HepG2 (cell line): Measurements from ENCODE around the gene GFER. TPM values are rescaled to one million over a fixed set of nuclear protein-coding genes. Genes with fewer than 3 reads are reported as not detected.
A peak's percentile ranks its signal among the peaks of the same experiment; 100 is the strongest.

Experiments used
- ATAC-seq: fragments of 200-7000 bp; cut with Tn5 transposase; 3 replicates; pipeline ENCODE4 v1.9.1; 2020; ENCODE audit warnings: mild to moderate bottlenecking, moderate library complexity
- BruUV-seq: library from RNA; stranded (reverse); fragments of 400-500 nt; replicated peaks from 2 replicates; lab custom pipeline; 2021; lab: Mats Ljungman, UMichigan
- CTCF ChIA-PET: fragments of 300-600 bp; formaldehyde crosslinking; extraction: SDS; loops from one replicate; lab custom pipeline; 2021; ENCODE audit warnings: low total read pairs, inconsistent platforms, low intra/inter-chr PET ratio; lab: Yijun Ruan, JAX
- POLR2A ChIA-PET: fragments of 350-600 bp; sonication (Branson Sonifier 250); formaldehyde crosslinking; loops from one replicate; lab custom pipeline; 2020; ENCODE audit warnings: antibody characterized with exemption, inconsistent platforms; lab: Yijun Ruan, JAX
- DNase-seq: peaks from one replicate; pipeline ENCODE4 v3.0.0-alpha.2; 2015; ENCODE audit warnings: low spot score
- FAIRE-seq: peaks from 3 replicates; lab custom pipeline; 2011; peaks lifted over from hg19 to GRCh38; lab: Jason Lieb, UNC
- H2AFZ ChIP-seq: one replicate; pipeline ENCODE4 v1.6.1; 2011; ENCODE audit warnings: low read length, inconsistent platforms
- H3K27ac ChIP-seq: fragments of 300-600 bp; 3 replicates; pipeline ENCODE4 v1.8.0; 2011; ENCODE audit warnings: mixed run types, mild to moderate bottlenecking, mixed read lengths, low read length, inconsistent platforms; ENCODE audit not compliant: insufficient read depth; ENCODE audit errors: extremely low read length
- H3K27me3 ChIP-seq, 2 experiments: fragments of 200-600 bp in 1 of 2; 2 replicates in 1 of 2; 3 replicates in 1 of 2; pipeline versions ENCODE4 v1.6.0 to v1.8.0; 2011; ENCODE audit warnings: low read length in 2 of 2, mild to moderate bottlenecking in 2 of 2, moderate library complexity in 2 of 2, inconsistent platforms in 1 of 2; ENCODE audit not compliant: insufficient read depth in 2 of 2, control insufficient read depth in 1 of 2
- H3K36me3 ChIP-seq, 2 experiments: fragments of 200-600 bp in 1 of 2; replicated peaks in 1 of 2; 2 replicates in 1 of 2; 3 replicates in 1 of 2; pipeline versions ENCODE4 v1.5.1 to v1.8.0; 2011; ENCODE audit warnings: low read length in 2 of 2, inconsistent platforms in 1 of 2; ENCODE audit not compliant: insufficient read depth in 2 of 2, control insufficient read depth in 1 of 2
- H3K4me1 ChIP-seq: 2 replicates; pipeline ENCODE4 v1.5.1; 2012; ENCODE audit warnings: low read length, inconsistent platforms; ENCODE audit not compliant: insufficient read depth
- H3K4me2 ChIP-seq: 2 replicates; pipeline ENCODE4 v1.6.0; 2011; ENCODE audit warnings: low read depth, low read length, inconsistent platforms
- H3K4me3 ChIP-seq, 3 experiments: fragments of 200-600 bp in 1 of 3; sonication (generic), shearing (Covaris generic) in 1 of 3; replicated peaks in 1 of 3; 2 replicates each; pipeline ENCODE4 v1.5.1; 2011 to 2016; ENCODE audit warnings: low read length in 3 of 3, inconsistent platforms in 2 of 3, low read depth in 2 of 3, mild to moderate bottlenecking in 2 of 3, control low read depth in 1 of 3, mixed read lengths in 1 of 3; ENCODE audit not compliant: insufficient read depth in 1 of 3
- H3K79me2 ChIP-seq: one replicate; pipeline ENCODE4 v1.6.1; 2011; ENCODE audit warnings: low read length, inconsistent platforms; ENCODE audit not compliant: insufficient read depth
- H3K9ac ChIP-seq: 2 replicates; pipeline ENCODE4 v1.6.0; 2011; ENCODE audit warnings: mild to moderate bottlenecking, low read depth, low read length, inconsistent platforms; ENCODE audit not compliant: insufficient read depth
- H3K9me3 ChIP-seq: 2 replicates; pipeline ENCODE4 v1.5.1; 2012; ENCODE audit warnings: mild to moderate bottlenecking, low read length
- H4K20me1 ChIP-seq: 2 replicates; pipeline ENCODE4 v1.6.0; 2011; ENCODE audit warnings: inconsistent platforms, mild to moderate bottlenecking, low read length, moderate library complexity; ENCODE audit not compliant: insufficient read depth
- ATM ChIP-seq: fragments of 450-650 bp; IDR thresholded peaks from 2 replicates; pipeline ENCODE4 v1.7.1; 2017; ENCODE audit warnings: mild to moderate bottlenecking, borderline replicate concordance
- KAT7 ChIP-seq: IDR thresholded peaks from 2 replicates; pipeline ENCODE4 v1.6.1; 2018; ENCODE audit warnings: borderline replicate concordance, missing compliant biosample characterization
- MAFK ChIP-seq, 2 experiments: IDR thresholded peaks in 1 of 2; conservative IDR thresholded peaks in 1 of 2; 2 replicates each; pipeline ENCODE4 v1.6.1; 2011; ENCODE audit warnings: improper control_type of control experiment in 2 of 2, low read length in 2 of 2
- MYNN ChIP-seq: sonication (generic); formaldehyde crosslinking; IDR thresholded peaks from 2 replicates; pipeline ENCODE4 v1.4.0; 2020; ENCODE audit warnings: mild to moderate bottlenecking, low read depth, missing genetic modification reagents
- NFYB ChIP-seq: sonication (generic); formaldehyde crosslinking; IDR thresholded peaks from 2 replicates; pipeline ENCODE4 v1.4.0; 2020; ENCODE audit warnings: missing genetic modification reagents
- PAX8 ChIP-seq: sonication (generic); formaldehyde crosslinking; IDR thresholded peaks from 2 replicates; pipeline ENCODE4 v1.8.0; 2022; ENCODE audit warnings: mild to moderate bottlenecking, missing genetic modification reagents, borderline replicate concordance
- RBM39 ChIP-seq: fragments of 200-400 bp; formaldehyde crosslinking; IDR thresholded peaks from one replicate; pipeline ENCODE4 v1.6.1; 2018; ENCODE audit warnings: antibody characterized with exemption, mild to moderate bottlenecking, low read depth, low read length; ENCODE audit not compliant: poor library complexity, severe bottlenecking
- RXRA ChIP-seq: sonication (generic); formaldehyde crosslinking; IDR thresholded peaks from 2 replicates; pipeline ENCODE4 v1.5.1; 2020; ENCODE audit warnings: missing genetic modification reagents
- SALL1 ChIP-seq: sonication (generic); formaldehyde crosslinking; IDR thresholded peaks from 2 replicates; pipeline ENCODE4 v1.8.0; 2022; ENCODE audit warnings: mild to moderate bottlenecking, missing genetic modification reagents
- SALL2 ChIP-seq: sonication (generic); formaldehyde crosslinking; IDR thresholded peaks from 2 replicates; pipeline ENCODE4 v1.8.1; 2023; ENCODE audit warnings: mild to moderate bottlenecking, missing genetic modification reagents, inconsistent platforms
- SAP130 ChIP-seq: IDR thresholded peaks from 2 replicates; pipeline ENCODE4 v1.6.1; 2016; ENCODE audit warnings: low read depth
- SOX6 ChIP-seq, 2 experiments: fragments of 450-650 bp in 1 of 2; sonication (generic) in 1 of 2; formaldehyde crosslinking in 1 of 2; IDR thresholded peaks; 2 replicates each; pipeline versions ENCODE4 v1.4.0 to v1.6.1; 2017 to 2020; ENCODE audit warnings: antibody characterized with exemption in 1 of 2, mild to moderate bottlenecking in 1 of 2, missing genetic modification reagents in 1 of 2
- TAF1 ChIP-seq: sonication (generic); formaldehyde crosslinking; IDR thresholded peaks from 2 replicates; pipeline ENCODE4 v1.4.0; 2020; ENCODE audit warnings: missing genetic modification reagents
- ZBTB20 ChIP-seq: sonication (generic); formaldehyde crosslinking; IDR thresholded peaks from 2 replicates; pipeline ENCODE4 v1.8.1; 2023; ENCODE audit warnings: missing genetic modification reagents, low read depth, mild to moderate bottlenecking, borderline replicate concordance
- ZC3H4 ChIP-seq: sonication (generic); formaldehyde crosslinking; IDR thresholded peaks from 2 replicates; pipeline ENCODE4 v1.4.0; 2020; ENCODE audit warnings: missing genetic modification reagents, borderline replicate concordance
- ZNF430 ChIP-seq: sonication (generic); formaldehyde crosslinking; IDR thresholded peaks from 2 replicates; pipeline ENCODE4 v1.9.0; 2021; ENCODE audit warnings: mild to moderate bottlenecking, missing genetic modification reagents
- ZNF510 ChIP-seq: sonication (generic); formaldehyde crosslinking; IDR thresholded peaks from 2 replicates; pipeline ENCODE4 v1.4.0; 2020; ENCODE audit warnings: low read depth, mild to moderate bottlenecking, missing genetic modification reagents
- ZNF737 ChIP-seq: sonication (generic); formaldehyde crosslinking; IDR thresholded peaks from 2 replicates; pipeline ENCODE4 v1.5.0; 2020; ENCODE audit warnings: missing genetic modification reagents, mild to moderate bottlenecking, borderline replicate concordance
- WGBS: methylation state at CpG from one replicate; pipeline ENCODE4 v1.1.6; 2017; ENCODE audit warnings: low lambda C conversion rate; 5-methylcytosine and 5-hydroxymethylcytosine counted together
- in situ Hi-C: cut with HindIII; loops from 2 replicates; pipeline ENCODE4 v1.10.0; 2017; ENCODE audit warnings: low pct_unique_long_range_greater_than_20kb; ENCODE audit not compliant: extremely low pct_ligation_motif_present
- intact Hi-C: fragments of 100-400 bp; cut with micrococcal nuclease; formaldehyde crosslinking; loops from one replicate; pipeline ENCODE4 v1.10.0; 2022; ENCODE audit not compliant: unreplicated experiment
- polyA plus RNA-seq, 8 experiments: library from polyadenylated mRNA; depleted of rRNA in 3 of 8; stranded (reverse) in 7 of 8; unstranded in 1 of 8; fragments of >200 nt; fragmentation: Illumina TruSeq in 4 of 8; extraction: Trizol in 4 of 8; gene quantifications; 2 replicates each; pipeline versions ENCODE4 v1.2.1 to v1.2.3, GENCODE V29; 2011 to 2016; ENCODE audit warnings: low read depth in 4 of 8, missing spikeins in 1 of 8, mixed read lengths in 1 of 8; ENCODE audit not compliant: insufficient read depth in 1 of 8
- total RNA-seq, 5 experiments: library from RNA; depleted of rRNA; stranded (reverse); fragments of >200 nt; fragmentation: Illumina TruSeq; extraction: Trizol; gene quantifications; 2 replicates each; pipeline ENCODE4 v1.2.3, GENCODE V29; 2016; ENCODE audit warnings: low read depth in 1 of 5
- TF ChIP-seq, protein P1 (sequence below): IDR thresholded peaks from 2 replicates; pipeline ENCODE4 v1.6.1; 2018; ENCODE audit warnings: missing genetic modification reagents, mild to moderate bottlenecking, missing compliant biosample characterization

GFER gene
- total and polyA plus RNA-seq, 2 of the 13 experiments (the other 11 are each of a cell fraction or from before 2014, with no cell fraction given), result 28.6 to 71.7 TPM

DNA sequence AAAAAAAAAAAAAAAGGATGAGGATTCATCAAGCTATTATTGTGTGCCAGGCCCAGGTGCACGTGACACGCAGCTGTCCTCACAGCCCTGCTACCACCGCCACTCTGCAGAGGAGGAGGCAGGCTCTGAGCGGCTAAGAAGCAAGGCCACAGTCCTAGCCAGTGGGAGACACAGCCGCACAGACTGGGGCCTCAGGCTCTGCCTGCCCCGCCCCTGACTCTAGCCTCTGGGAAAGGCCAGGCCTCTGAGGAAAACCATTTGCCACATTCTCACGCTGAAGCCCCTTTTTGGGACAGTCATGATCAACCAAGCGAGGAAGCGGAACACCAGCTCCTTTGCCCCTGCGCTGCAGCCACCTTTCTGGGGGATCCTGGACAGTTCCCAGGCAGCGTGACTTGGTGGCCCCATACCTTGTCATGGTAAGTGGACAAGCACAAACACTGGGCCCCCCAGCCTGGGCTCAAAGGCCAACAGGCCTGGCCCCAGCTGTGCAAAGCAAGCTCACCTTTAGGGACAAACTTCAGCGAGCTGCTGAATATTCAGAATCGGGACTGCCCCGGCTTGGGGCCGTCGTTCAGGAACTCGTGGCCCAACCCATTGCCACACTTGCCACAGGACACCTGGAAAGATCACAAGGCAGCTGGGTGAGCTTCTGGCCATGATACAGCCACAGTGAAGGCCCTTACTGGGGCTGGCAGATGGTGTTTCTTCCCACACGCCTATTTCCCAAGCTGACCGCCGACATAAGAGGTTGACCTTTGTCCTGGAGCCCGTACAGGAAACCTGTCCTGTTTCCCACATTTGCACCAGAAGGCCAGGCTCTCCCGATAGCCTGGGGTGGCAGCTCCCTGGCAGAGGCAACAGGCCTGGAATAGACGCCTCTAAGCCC lies 43.5 kb upstream of the GFER start (continued):
- TF ChIP-seq PAX8 (CRISPR knock-in tag), result peak; percentile 47; the same call in 1 of the 2 replicates
- TF ChIP-seq MYNN (CRISPR knock-in tag), result no peak; the same call in 1 of the 2 replicates
- TF ChIP-seq SOX6 (IDR thresholded peaks at IDR 0.05), result no peak
- TF ChIP-seq SOX6 (CRISPR knock-in tag; IDR thresholded peaks at IDR 0.05), result peak; percentile 85

DNA sequence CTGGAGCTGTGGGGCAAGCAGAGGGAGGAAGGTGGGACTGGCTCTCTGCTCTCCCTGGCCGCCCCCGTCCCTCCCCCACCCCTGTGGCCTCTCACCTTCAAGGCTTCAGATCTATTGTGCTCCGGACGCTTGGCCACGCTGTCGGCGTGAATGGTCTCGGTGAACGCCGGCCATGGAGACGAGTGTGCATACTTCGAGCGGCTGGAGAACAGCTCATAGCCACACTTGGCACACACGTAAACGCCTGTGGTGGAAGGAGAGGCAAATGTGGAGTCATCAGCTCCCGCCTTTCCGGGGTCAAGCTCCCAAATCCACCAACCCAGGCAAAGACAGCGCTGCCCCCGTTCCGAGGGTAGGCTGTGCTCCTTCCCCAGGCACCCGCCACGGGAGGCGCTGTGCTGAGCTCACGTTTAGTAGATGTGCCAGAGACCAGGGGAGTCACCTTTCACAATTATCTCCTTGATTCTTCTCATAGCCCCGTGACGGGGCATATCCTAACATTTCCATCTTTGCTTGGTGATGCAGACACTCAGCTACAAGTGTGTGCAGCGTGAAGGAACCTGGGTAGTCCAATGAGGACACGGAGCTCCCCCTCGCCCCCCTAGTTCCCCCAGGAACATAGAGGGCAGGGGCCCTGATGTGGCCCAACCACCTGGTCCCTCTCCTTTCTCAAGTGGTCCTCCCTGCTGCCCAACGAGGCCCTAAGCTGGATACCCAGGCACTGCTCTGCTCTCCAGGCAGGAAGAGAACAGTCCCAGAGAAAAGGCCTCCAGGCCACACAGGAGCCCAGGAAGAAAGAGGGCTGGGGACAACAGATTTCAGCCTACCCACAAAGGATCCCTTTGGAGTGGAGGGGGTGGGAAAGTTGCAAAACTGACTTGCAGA lies 42.6 kb upstream of the GFER start:
- Histone ChIP-seq H3K79me2 (peaks cover 26% of the 10 kb centered on the region), H3K9ac (peak overlapping the region; percentile 90), H3K4me2 (peak overlapping the region; percentile 96), H4K20me1 (no peaks in the 10 kb centered on the region; the same call in 1 of the 2 replicates), H3K27me3 (peaks cover 0 to 5% of the 10 kb centered on the region in 2 experiments; a peak in 1 of 5 replicates), H3K4me3 (peak overlapping the region; percentile 93 to 97 (median 96)), H3K36me3 (peaks cover 7 to 24% of the 10 kb centered on the region in 2 experiments; a peak in 3 of 5 replicates), H3K9me3 (no peaks in the 10 kb centered on the region), H2AFZ (no peak overlapping the region), H3K27ac (peak overlapping the region; percentile 96), H3K4me1 (peaks cover 74% of the 10 kb centered on the region)
- BruUV-seq, result TSS peak; percentile 83
- in situ Hi-C loops (no loop called here), intact Hi-C loops (loop anchor here (2.0 kb wide), 1 partner anchor 17 kb away; the partner anchor contains the start of gene NDUFB10)
- ChIA-PET CTCF (interaction anchor here (0.8 kb wide), 1 partner anchor 12 kb away, joined by 3 read pairs; no protein-coding TSS in a partner anchor), POLR2A (interaction anchor here (0.7 to 5.8 kb wide), 32 partner anchors 9 to 636 kb away, joined by 3 to 139 read pairs (median 6); partner anchors contain the start of genes EME2, FAHD1, GFER and HAGH)
- DNase-seq, result peak; percentile 85
- peak; percentile 79 for FAIRE-seq
- WGBS, result 3% methylated on average over 14 of the region's 30 CpGs
- ATAC-seq, result peak; percentile 67
- TF ChIP-seq KAT7 (CRISPR knock-in tag), result peak; percentile 39; the same call in 1 of the 2 replicates
- peak; percentile 43; the same call in 1 of the 2 replicates for TF ChIP-seq SALL1 (CRISPR knock-in tag)
- TF ChIP-seq ZNF510 (CRISPR knock-in tag), result no peak
- TF ChIP-seq ZBTB20, result no peak
- TF ChIP-seq SAP130 (CRISPR knock-in tag), result peak; percentile 55
- 0 out of 2 replicates have a peak, but pooled peaks have one; percentile 21 for TF ChIP-seq ZNF737 (CRISPR knock-in tag)
- TF ChIP-seq RXRA (CRISPR knock-in tag), result 0 out of 2 replicates have a peak, but pooled peaks have one; percentile 2
- TF ChIP-seq NFYB (CRISPR knock-in tag), result peak; percentile 51
- no peak for TF ChIP-seq ATM
- TF ChIP-seq ZNF430 (CRISPR knock-in tag), result peak; percentile 59; the same call in 1 of the 2 replicates
- TF ChIP-seq TAF1, result 0 out of 2 replicates have a peak, but pooled peaks have one; percentile 40
- TF ChIP-seq SALL2 (CRISPR knock-in tag), result peak; percentile 26; the same call in 1 of the 2 replicates
- TF ChIP-seq, protein P1, sequence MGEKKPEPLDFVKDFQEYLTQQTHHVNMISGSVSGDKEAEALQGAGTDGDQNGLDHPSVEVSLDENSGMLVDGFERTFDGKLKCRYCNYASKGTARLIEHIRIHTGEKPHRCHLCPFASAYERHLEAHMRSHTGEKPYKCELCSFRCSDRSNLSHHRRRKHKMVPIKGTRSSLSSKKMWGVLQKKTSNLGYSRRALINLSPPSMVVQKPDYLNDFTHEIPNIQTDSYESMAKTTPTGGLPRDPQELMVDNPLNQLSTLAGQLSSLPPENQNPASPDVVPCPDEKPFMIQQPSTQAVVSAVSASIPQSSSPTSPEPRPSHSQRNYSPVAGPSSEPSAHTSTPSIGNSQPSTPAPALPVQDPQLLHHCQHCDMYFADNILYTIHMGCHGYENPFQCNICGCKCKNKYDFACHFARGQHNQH, result 0 out of 2 replicates have a peak, but pooled peaks have one; percentile 4
- TF ChIP-seq RBM39, result peak; percentile 80
- TF ChIP-seq ZC3H4, result 0 out of 2 replicates have a peak, but pooled peaks have one; percentile 4
- no peak for TF ChIP-seq MAFK (conservative IDR thresholded peaks at IDR 0.05 in 1 of 2, IDR thresholded peaks at IDR 0.05 in 1 of 2; ENCODE audit: low read length in 2 of 2)
